ENCODE results near the gene FOSB. TPM values are rescaled to one million over a fixed set of nuclear protein-coding genes. Genes with fewer than 3 reads are reported as not detected.
A peak's percentile ranks its signal among the peaks of the same experiment; 100 is the strongest.

FOSB gene
- total and polyA plus RNA-seq, 2 donors (not counting 3 experiments of a cell fraction or from before 2014, with no cell fraction given) = 2.0 to 10.7 TPM

GRCh38 chr19:45477713-45478453 lies 10.1 kb downstream of the FOSB start:
- H2AFZ ChIP-seq (ENCODE audit: low read depth, low read length) = no peak overlapping the region
- ChIA-PET CTCF (interaction anchor here (0.6 to 9.3 kb wide), 29 partner anchors 10 to 278 kb away, joined by 3 to 891 read pairs (median 9); partner anchors contain the start of genes ERCC1, FOSB and PPP1R13L), POLR2A (interaction anchor here (1.5 to 2.1 kb wide), 2 partner anchors 9 to 38 kb away, joined by 15 to 17 read pairs; no protein-coding TSS in a partner anchor)
- intact Hi-C loops (cut with micrococcal nuclease) = loop anchor here (1.0 kb wide), 5 partner anchors 9 to 73 kb away; partner anchors contain the start of gene PPP1R13L
- peaks cover 3% of the 10 kb centered on the region for H3K4me1 ChIP-seq (ENCODE audit: control insufficient read depth, extremely low read depth, insufficient read depth, low read length)
- FAIRE-seq = no peak
- dilution Hi-C loops (cut with MboI; ENCODE audit: extremely low pct_ligation_motif_present, low sequenced_read_pairs) = no loop called here
- peak overlapping the region; percentile 96 for H3K27ac ChIP-seq (ENCODE audit: insufficient read depth, low read depth, low read length)
- H3K9me3 ChIP-seq (replicated peaks; ENCODE audit: control insufficient read depth, insufficient read depth, low read length) = no peaks in the 10 kb centered on the region
- peak overlapping the region; percentile 95 for H3K9ac ChIP-seq (replicated peaks; ENCODE audit: extremely low read depth, insufficient read depth, low read length)
- H3K9me1 ChIP-seq (replicated peaks; ENCODE audit: control insufficient read depth, extremely low read depth, insufficient read depth, low read length) = no peaks in the 10 kb centered on the region
- H3K27me3 ChIP-seq (ENCODE audit: control insufficient read depth in 2 of 2, insufficient read depth in 2 of 2, low read length in 2 of 2) = no peaks in the 10 kb centered on the region
- no peak for DNase-seq (ENCODE audit: low read depth, low spot score)
- H3K36me3 ChIP-seq (ENCODE audit: control insufficient read depth in 2 of 2, extremely low read depth in 1 of 2, insufficient read depth in 2 of 2, low read length in 2 of 2) = no peaks in the 10 kb centered on the region
- TF ChIP-seq POLR2A (IDR thresholded peaks at IDR 0.05; ENCODE audit: low read depth, low read length) = no peak
- TF ChIP-seq CTCF (IDR thresholded peaks at IDR 0.05; ENCODE audit: extremely low read depth in 1 of 2, insufficient read depth in 1 of 2, low read depth in 1 of 2, low read length in 2 of 2) = no peak
- no peak for TF ChIP-seq MYC (IDR thresholded peaks at IDR 0.05; ENCODE audit: low read depth, low read length)
- TF ChIP-seq EZH2 (IDR thresholded peaks at IDR 0.05; ENCODE audit: borderline replicate concordance, low read depth, low read length, severe bottlenecking) = no peak
- no peak for TF ChIP-seq MAX (IDR thresholded peaks at IDR 0.05; ENCODE audit: insufficient read depth, insufficient read length)
- peak; percentile 50 for TF ChIP-seq FOS (IDR thresholded peaks at IDR 0.05; ENCODE audit: borderline replicate concordance, insufficient read depth, low read length)
- no peak for TF ChIP-seq POLR2AphosphoS5 (IDR thresholded peaks at IDR 0.05; ENCODE audit: insufficient read depth, low read depth, low read length)
- TF ChIP-seq JUN (IDR thresholded peaks at IDR 0.05; ENCODE audit: borderline replicate concordance, insufficient read depth, insufficient read length, low read depth) = peak; percentile 21
- TF ChIP-seq GATA2 (IDR thresholded peaks at IDR 0.05; ENCODE audit: insufficient read depth, insufficient read length, low read depth, low read length) = no peak
- H3K4me2 ChIP-seq (ENCODE audit: insufficient read depth, low read length) = peak overlapping the region; percentile 87
- peak overlapping the region in 1 of 3 experiments; percentile 71 for H3K4me3 ChIP-seq (replicated peaks in 1 of 3; ENCODE audit: insufficient read depth in 1 of 3, low read depth in 1 of 3, low read length in 3 of 3)
- H4K20me1 ChIP-seq (replicated peaks; ENCODE audit: control insufficient read depth, extremely low read depth, insufficient read depth, low read length) = no peaks in the 10 kb centered on the region
- no TSS peak for BruUV-seq (replicated peaks)
- H3K79me2 ChIP-seq (ENCODE audit: control insufficient read depth, insufficient read depth, low read length) = no peaks in the 10 kb centered on the region

All from endothelial cell of umbilical vein (primary cell).